VCaP (cell line): ENCODE measurements around the gene COMP.

ENCODE experiments used
- H3K27ac ChIP-seq: fragments of 450-650 bp; 2 replicates; pipeline ENCODE4 v1.5.1; 2017
- TF ChIP-seq, protein P1 (sequence below): fragments of 450-650 bp; conservative IDR thresholded peaks from 2 replicates; pipeline ENCODE4 v1.5.1; 2017; ENCODE audit warnings: mild to moderate bottlenecking, moderate library complexity

Gene COMP

DNA sequence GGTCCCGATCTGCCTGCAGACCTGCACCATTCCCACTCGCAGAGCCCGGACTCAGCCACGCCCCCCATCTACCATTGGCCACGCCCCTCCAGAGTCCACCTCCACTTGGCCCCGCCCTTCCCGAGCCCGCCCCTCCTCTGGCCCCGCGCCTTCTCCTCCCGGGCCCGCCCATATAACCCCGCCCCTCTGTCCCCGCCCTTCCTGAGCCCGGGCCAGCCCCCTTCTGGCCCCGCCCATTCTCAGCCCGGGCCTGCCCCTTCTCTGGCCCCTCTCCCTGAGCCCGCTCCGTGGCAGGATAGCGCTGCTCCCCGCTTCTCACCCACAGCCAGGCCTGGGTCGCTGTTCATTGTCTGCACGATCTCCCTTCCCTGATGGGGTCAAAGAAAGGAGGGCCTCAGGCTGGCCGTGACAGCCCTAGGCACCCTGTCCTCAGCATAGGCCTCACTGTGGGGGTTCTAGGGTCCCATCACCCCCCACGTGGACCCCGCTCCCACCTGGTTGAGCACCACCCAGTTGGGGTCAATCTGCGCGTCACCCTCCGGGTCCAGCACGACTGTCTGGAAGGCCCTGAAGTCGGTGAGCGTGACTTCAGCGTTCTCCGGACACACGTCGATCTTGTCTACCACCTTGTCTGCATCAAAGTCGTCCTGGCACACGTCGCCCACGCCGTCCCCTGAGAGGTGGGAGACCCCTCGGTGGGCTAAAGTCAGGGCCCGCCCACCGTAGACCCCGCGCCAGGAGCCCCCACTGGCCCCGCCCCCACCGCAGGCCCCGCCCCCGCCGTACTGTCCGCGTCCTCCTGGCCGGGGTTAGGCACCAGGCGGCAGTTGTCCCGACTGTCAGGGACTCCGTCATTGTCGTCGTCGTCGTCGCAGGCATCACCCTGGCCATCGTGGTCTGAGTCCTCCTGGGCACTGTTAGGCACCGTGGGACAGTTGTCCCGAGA lies 5.7 kb downstream of the COMP start:
- H3K27ac ChIP-seq, result no peak overlapping the region

DNA sequence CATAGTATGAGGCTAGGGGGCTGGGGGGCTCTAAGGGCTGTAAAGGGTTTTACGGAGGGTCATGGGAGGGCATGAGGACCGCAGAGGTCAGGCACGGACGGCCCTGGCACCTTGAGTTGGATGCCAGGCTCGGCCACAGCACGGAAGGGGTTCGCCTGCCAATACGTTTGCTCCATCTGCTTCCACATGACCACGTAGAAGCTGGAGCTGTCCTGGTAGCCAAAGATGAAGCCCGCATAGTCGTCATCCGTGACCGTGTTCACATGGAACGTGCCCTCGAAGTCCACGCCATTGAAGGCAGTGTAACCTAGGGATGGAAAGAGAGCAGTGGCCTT lies 6.4 kb downstream of the COMP start:
- H3K27ac ChIP-seq, result no peak overlapping the region
- TF ChIP-seq, protein P1, sequence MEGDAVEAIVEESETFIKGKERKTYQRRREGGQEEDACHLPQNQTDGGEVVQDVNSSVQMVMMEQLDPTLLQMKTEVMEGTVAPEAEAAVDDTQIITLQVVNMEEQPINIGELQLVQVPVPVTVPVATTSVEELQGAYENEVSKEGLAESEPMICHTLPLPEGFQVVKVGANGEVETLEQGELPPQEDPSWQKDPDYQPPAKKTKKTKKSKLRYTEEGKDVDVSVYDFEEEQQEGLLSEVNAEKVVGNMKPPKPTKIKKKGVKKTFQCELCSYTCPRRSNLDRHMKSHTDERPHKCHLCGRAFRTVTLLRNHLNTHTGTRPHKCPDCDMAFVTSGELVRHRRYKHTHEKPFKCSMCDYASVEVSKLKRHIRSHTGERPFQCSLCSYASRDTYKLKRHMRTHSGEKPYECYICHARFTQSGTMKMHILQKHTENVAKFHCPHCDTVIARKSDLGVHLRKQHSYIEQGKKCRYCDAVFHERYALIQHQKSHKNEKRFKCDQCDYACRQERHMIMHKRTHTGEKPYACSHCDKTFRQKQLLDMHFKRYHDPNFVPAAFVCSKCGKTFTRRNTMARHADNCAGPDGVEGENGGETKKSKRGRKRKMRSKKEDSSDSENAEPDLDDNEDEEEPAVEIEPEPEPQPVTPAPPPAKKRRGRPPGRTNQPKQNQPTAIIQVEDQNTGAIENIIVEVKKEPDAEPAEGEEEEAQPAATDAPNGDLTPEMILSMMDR, result no peak

More for the DNA sequence above, 5.7 kb downstream of the COMP start:
- TF ChIP-seq, protein P1, result no peak

DNA sequence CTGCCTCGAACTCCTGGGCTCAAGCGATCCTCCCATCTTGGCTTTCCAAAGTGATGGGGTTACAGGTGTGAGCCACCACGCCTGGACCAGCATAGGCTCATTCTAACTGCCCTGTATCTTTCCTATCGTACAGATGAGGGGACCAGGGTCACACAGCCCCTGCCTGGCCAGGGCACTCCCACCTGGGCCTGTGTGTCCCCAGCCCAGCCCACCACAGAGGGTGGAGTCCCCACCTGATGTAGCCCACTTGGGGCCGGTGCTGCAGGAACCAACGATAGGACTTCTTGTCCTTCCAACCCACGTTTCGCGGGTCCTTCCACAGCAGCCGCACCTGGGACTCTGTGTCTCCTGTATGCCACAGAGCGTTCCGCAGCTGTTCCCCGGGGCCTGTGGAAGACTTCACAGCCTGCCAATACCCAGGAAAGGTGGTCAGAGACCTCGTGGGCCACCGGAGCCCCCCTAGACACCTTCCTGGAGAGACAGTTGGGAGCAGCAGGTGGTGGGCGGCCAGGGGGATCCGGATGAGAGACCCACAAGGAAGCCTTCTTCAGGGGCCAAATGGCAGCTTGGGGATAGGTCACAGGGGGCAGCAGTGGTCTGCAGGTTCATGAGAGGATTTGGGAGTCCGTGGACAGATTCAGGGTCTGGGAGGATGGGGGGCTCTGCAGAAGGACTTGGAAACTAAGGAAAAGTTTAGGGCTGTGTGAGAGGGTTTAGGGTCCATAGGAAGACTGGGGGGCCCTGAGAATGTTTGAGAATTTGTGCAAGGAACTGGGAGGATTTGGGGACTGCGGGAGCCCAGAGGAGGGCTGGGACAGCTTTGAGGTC lies 6.9 kb downstream of the COMP start:
- TF ChIP-seq, protein P1, result no peak
- H3K27ac ChIP-seq, result no peak overlapping the region

DNA sequence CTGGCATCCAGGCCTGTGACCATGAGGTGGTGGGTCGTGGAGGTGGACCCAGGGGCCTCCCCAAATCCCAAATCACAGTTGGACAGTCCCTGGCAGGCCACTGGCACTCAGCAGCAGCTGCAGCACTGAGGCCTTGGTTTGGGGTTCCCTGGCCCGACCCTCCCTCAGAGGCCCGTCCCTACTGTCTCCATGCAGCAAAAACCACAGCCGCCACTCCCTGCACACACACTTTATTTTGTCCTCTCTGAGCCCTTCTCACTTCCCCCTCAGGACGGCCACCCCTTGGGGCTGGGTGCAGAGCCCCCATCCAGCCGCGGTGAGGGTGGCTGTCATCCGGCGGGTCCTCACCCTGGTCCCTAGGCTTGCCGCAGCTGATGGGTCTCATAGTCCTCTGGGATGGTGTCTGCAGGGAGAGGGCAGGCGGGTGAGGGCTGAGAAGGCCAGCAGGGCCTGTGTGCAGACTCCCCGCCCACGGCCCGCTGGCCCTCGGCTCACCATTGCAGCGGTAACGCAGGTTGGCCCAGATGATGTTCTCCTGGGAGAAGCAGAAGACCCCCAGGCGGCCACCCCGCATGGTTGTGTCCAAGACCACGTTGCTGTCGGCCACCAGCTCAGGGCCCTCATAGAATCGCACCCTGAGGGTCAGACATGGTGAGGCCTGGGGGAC lies 8.4 kb downstream of the COMP start:
- TF ChIP-seq, protein P1, result no peak
- no peak overlapping the region for H3K27ac ChIP-seq

DNA sequence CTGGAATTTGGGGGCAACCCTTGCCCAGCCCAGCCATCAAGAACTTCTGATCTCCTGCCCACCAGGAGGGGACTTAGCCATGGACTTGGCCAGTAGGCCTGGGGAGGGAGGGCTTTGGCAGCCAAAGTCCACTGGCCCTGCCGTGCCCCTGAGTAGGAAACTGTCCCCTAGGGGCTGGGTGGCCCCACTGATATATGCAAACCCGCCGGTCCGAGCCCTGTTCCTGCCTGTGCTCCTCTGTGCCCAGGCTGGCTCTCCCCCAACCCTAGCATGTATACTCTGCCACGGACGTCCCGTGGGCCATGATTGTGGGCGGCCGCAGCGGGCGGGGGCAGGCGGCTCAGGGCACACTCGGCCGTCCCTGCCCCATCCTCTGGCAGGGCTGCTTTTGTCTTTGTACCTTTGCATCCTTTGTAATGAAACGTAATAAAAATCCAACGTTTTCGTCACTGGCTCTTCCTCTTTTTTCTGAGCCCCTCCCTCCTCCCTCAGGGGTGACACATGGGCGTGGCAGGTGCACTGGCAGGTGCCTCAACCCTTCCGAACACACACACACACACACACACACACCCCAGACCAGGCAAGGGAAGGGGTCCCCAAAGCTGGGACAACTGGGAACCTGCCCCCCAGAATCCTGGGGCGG lies 9.1 kb downstream of the COMP start:
- TF ChIP-seq, protein P1, result no peak
- no peak overlapping the region for H3K27ac ChIP-seq

DNA sequence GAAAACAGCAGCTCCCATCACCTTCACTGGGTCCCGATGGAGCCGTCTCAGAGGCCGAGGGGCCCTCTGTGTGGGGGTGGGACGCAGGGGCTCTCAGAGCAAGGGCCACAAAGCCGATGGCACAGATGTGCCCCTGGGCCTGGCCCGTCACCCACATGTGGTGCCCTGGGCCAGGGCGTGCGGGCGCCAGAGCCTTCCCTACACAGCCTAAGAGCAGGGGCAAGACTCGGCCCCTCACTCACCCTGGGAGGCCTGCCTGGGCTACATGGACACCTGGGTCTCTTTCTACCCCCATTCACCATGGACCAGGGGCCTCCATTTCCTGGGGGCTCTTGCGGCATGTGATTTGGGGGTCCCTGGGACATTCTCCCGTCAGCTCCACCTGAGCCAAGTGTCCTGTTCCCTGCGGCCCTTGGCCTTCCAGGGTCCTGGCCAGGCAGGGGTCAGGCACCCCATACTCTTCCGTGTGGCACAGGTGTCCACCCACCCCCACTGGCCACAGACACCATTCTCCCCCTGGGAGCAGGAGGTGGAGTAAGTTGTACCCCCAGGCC lies 10.0 kb downstream of the COMP start:
- H3K27ac ChIP-seq, result no peak overlapping the region
- TF ChIP-seq, protein P1, result no peak
